GM18498 (cell line): Measurements from ENCODE around the gene CACNB1.

Experiments
- ATAC-seq: cut with Tn5 transposase; IDR thresholded peaks from one replicate; pipeline ENCODE4 v1.9.1; 2021; ENCODE audit warnings: mild to moderate bottlenecking, moderate library complexity; ENCODE audit not compliant: unreplicated experiment

Gene CACNB1

DNA sequence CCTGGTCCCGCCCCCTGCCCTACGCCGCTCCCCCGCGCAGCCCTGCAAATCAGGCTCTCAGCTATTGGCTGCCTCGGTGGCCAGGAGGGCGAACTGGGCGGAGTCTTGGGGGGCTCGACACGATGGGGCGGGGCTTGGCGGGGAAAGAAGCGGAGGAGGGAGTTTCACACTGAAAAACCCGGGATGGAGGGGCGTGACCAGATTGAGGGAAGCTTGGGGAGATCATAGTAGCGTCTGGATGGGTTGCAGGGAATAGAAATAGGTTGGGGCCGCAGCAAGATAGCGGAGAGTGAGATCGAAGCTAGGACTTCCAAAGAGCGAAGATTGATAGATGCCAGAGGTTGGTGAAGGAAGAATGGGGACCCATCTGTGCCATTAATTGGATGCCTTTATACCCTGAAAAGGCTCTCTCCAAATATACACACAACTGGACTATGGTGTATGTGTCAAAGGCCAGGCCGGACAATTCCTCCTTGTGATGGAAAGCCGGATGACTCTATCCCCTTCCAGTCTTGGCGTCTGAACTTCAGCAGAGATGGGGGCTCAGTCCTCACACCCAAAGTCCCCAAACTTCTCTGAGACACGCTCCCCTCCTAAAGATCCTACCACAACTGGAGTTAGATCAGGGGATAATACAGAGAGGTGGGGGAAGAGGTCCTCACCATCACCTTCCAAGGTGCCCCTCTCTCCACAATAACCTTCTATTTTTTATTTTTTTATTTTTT is 28.7 kb upstream of the CACNB1 start:
- ATAC-seq = no peak

DNA sequence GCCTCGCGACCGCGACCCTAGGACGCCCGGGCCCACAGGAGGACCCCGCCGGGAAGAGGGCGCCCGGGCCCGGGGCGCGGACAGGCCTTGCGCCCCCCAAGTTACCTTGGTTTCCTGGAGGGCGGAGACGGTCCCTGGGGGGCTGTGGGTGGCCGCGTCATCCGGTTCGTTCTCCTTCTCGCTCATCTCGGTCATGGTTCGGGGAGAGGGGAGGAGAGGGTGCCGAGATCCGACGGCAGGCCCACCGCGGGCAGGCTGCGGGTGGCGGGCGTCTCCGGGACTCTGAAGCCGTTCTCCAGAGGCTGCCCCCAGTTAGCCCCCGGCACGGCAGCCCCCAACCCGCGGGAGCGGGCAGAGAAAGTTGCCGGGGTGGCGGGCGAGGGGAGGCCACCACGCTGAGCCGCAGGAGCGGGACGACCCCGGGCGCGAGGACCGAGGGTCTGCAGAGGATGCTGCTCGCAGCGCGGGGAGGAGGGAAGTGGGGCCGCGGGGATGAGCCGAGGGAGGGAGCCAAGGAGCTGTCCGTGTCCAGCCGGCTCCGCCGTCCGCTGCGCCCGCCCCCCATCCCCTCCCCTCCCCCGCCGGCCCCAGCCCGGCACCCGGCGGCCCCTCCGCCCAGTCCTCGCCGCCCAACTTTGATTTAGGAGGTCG is 28.0 kb upstream of the CACNB1 start, which contains the start of gene STAC2:
Gene STAC2, minus strand, starts transcription at position 638 of the 651 bp plus-strand sequence. Its CDS starts 443 bp downstream, at position 195.
- no peak for ATAC-seq

DNA sequence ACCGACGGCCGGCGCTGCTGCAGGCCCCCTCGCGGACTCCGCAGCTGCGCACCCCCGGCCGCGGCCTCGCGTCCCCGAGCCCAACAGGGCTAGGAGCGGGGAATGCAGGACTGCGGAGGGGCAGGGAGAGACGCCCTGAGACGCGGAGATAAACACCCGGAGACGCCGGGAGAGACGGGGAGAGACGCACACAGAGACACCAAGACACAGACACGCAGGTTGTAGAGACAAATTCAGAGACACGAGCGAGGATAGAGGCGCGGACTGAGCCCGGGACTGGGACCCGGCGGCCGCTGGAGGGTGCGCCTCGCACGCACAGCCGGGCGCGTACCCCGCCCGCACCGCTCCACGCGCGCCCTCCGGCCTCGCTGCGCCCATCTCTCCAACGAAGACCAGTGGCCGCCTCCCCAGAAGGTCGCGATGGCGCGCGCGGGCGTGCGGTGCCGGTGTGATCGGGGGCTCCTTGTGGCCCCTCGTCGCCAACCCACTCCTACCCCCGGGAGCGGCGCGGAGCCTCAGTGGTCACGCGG is 27.4 kb upstream of the CACNB1 start:
- no peak for ATAC-seq

DNA sequence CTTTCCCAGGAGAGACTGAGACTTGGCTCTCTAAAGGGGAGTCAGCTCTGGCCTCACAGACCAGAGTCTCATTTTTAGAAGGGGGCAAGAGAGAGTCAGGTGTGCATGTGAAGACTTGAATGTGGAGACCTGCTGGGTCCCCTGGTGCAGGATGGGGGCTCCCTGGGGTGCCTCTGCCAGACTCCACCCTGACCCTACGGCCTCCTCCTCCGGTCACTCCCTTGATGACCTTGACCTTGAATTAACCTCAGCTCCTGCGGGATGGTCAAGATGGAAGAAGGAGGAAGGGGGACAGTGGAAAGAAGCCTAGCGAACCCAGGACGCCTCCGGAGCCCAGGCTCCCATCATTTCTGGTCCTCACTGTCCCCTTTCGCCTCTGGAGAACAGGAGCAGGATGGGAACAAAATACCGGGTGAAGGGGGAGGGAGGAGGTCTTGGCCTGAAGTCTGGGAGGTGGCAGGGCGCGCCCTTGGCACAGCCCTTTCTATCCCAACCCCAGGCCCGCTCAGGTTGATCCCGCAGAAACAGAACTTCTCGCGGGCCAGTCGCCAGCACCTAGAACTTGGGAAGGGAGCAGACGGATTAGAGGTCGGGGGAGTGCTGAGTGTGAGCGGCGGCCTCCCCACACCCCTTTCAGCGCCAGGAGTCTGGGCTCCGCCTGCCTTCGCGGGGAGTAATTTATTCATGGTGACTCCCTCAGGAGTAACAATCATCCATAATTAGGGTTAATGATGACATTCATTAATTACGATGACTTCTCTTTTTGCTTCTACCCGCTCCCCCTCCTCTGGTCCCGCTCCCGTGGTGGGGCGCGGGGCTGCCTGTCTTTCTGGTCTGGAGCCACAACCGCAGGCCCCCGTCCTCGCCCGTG is 26.7 kb upstream of the CACNB1 start:
- ATAC-seq = no peak

DNA sequence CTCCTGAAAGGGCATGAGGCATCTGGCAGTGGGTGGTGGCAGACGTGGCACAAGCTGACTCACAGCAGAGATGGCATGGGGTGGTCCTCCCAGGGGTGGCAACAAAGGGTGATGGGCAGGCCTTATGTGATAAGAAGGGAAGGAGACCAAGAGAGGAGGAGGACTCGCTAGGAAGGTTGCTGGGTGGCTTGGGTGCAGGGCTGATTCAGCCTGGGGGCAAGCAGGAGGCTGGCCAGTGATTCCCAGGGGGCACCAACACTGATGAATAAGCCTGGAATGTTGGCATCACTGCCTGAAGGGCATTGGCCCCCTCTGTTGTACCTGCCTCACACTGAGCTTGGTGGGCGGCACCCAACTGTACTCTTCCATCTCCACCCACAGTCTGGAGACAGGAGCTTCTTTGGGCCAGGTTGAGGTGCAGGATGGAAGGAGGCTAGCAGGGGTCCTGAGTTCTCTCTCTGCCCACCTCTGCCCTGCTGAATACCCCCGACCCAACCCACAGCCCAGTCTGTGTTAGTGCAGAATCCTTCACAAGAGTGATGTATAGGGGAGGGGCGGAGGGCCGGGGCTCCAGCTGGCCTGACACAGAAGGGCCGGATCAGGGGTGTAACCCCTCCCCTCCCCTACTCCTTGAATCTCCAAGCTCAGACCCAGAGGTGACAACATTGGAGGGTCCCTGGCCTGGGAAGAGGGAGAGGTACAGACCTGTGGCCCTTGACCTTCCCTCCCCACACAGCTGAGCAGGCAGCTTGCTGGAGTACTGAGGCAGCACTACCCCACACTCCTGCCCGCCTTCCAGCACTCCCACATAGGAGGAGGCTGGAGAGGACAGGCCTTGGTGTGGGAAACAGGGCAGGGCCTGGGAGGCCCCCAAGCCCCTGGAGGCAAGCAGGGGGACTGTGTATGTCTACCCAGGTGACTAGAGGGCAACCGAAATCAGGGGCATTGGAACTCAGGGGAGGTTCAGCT is 25.7 kb upstream of the CACNB1 start:
- no peak for ATAC-seq

DNA sequence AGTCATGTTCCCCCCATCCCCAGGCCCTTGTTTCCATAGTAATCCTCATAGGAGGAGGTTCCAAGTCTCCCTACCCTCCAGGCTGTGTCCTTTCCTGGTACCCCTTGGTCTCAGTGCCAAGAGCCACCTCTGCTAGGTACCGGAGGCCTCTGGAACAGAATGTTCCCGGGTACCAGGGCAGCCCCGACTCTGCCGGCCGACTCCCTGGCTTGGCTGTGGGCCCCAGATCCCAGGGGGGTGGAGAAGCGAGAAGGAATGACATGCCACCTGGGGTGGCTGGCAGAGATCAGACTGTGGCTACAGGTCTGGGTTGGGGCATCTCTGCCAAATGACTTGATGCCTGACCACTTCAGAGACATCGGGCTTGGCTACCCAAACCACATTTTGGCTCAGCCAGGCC is 24.7 kb upstream of the CACNB1 start:
- ATAC-seq = no peak

DNA sequence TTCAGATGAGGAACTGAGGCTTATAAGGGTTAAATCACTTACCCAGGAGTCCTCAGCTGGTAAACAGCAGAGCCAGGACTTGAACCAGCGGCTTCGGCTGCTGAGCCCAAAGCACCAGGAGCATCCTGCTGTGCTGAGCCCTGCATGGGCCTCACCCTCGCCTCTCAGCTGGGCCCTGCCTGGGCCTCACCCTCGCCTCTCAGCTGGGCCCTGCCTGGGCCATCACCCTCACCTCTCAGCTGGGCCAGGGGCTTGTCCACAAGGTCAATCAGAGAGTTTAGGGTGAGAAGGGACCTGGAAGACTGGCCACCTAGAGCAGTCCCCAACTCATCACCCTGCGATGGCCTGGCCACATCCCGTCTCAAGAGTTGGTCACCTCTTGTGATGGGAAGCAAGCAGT is 24.1 kb upstream of the CACNB1 start:
- ATAC-seq = no peak

DNA sequence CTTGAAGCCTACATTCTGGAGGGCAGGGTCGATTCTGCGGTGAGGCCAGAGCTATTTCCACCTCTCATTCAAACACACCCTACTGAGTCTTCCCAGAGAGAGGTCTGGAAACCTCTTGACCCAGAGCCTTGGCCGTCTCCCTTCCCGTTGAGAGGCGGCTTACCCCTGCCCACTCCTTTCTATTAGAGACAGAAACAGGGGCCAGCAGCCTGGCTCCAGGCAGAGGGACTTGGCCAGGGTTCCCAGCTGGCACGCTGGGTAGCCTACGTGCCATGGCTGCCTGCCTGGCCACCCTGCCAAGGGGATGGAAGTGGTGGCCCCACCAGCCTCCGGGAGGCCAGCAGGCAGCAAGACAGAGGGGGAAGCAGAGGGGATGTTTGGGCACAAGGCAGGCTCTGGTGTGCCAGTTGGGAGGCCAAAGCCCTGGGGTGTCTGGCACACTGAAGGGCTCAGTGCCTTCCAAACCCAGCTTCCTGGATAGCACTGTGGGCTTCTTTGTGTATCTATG is 22.2 kb upstream of the CACNB1 start:
- no peak for ATAC-seq

DNA sequence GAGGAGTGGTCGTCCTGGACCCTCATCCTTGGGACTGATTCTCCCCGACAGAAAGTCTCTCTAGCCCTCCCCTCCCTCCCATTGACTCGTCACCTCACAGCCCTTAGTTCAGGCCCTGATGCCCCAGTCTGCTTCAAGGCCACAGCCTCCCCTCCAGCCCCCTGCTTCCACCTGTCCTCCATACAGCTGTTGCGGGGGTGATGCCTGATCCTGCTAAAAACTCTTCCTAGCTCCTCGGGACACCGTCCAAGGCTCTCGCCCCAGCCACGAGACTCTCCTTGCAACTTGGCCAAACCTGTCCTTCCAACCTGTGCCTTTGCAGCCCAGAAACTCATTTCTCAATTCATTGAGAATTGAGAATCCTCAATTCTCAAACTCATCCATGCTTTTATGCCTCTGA is 21.4 kb upstream of the CACNB1 start:
- no peak for ATAC-seq

DNA sequence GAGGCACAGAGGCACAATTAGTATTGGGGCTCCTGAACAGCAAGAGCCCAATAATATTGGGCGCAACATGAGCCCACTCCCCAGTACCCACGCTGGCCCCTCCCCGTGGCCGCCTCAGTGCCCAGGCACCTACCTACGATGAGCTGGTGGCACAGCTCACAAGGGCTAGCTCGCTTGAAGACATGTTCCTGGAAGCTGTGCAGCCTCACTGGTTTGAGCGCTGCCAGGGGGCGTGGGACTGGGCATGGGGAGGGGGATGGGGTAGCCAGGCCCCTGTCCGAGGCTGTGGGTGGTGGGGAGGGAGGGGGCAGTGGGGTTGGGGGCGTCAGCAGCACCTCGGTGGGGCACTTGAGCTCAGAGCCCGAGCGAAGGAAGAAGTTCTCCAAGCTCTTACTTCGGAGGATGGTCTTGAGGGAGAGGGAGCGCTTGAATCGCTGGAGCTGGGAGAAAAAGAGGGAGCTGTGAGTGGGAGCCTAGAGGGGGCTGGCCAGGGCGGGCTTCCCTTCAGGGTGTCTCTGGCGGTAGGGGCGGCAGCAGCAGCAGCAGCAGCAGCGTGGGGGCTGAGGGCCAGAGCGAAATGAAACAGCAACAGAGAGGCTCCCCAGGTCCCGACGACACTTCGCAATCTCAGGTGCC is 20.4 kb upstream of the CACNB1 start:
- no peak for ATAC-seq

DNA sequence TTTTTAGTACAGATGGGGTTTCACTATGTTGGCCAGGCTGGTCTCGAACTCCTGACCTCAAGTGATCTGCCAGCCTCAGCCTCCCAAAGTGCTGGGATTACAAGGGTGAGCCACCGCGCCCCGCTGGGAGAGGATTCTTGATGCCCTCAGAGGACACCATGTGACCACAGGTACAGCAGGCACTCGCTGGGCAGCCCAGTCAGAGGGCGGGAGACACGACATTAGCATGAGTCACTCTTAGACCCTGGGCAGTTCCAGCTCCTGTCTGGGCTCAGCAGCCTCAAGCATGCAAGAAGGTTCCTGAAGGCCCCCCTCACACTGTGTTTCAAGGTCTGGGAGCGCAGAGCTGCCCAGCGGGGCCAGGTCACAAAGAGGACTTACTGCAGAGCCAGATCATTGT is 16.4 kb upstream of the CACNB1 start:
- no peak for ATAC-seq

DNA sequence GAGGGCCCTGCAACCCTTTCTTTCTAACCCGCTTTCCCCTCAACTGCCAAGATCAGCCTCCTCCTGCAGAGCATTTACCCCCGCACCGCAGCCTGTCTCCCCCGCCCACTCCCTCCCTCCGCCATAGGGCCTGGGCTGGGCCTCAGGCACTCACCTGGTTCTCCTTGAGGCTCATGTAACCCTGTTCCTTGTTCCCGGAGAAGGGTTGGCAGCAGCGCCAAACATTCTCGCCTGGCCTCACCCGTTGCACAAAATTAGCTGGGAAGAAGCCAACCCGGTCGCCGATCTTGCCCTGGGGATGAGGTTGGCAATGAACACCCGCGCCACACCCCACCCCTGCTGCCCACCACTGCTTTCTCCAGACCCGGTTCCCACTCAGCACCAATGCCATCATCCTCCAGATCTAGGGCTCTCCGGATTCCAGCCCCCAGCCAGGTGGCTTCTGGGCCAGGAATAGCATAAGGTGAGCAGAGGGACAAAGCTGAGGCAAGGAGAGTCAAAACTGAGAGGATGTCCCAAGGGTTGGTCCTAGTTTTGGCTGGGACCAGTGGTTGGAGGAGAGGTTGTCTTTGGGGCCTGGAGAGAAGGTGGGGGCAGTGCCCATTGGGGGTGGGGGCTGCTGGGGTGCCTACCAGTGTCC is 15.5 kb upstream of the CACNB1 start:
- ATAC-seq = no peak

DNA sequence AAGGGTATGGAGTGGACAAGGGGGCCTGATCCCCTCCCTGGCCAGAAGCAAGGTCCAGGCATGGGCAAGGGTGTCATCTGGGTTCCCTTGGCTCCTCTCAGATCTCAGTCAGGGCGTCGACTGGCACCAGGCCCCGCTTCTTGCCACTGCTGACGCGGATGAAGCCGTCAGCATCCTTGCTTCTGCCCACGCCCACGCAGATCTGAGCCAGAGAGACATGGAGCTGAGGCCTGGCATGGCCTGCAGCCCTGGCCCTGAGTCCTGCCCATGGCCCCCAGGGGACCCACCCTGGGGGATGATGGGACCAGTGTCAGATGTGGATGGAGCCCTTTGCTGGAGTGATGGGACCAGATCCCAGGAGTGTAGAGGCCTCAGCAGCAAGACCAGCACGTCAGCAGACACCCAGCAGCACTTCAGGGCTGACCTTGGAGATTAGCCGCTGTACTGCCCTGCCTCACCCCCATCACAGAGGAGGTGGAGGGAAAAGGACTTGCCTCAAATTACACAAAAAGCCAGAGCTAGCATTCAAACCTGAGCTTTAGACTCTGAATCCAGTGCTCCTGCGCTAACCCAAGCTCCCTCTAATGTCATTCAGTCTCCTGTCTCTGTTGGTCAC is 14.8 kb upstream of the CACNB1 start:
- no peak for ATAC-seq

DNA sequence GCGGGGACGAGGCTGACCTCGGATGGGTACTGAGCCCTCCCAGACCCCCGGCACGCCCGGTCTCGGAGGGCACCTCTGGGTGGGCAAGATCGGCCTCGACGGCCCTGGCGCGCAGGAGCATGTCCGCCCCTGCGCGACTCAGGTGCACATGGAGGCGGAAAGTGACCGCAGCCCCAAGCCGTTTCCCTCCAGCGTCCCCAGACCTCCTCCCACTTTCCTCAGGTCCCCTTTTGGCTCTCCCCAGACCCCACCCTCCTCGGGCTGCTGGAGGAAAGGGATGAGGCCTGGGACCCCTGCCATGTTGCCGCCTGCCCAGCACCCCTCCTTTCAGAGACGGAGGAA is 12.6 kb upstream of the CACNB1 start:
- no peak for ATAC-seq

DNA sequence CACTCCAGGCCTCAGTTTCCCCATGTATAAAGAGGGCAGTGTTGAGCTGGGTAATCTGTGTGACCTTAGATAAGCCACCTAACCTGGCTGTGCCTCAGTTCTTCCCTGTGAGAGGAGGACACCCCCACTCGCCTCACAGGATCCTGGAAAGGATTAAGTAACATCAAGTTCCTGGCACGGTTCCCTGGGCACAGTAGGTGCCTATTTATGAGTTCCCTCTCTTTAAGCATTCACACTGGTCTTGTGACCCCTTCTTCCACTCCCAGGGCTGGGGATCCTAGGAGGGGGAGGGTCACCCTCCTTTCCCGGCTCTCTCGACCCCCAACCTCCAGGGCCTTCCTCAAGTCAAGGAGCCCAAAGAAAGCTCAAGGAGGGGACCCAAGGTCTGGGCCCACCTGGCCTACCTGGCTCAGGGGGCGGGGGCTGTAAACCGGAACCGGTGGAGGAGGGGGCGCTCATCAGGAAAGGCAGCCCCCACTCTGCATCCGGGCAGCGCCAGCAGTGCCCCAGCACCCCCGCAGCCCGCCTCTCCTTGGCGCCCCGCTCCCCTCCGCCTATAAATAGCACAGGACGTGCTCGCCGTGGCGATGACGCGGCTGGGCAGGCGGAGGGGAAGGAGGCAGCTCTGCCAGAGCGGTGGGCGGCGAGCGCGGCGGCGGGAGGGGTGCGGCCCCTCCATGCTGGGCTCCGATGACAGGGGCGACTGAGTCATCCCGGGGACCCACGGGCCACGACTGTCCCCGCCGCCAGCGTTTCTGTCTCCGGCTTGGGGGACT is 12.0 kb upstream of the CACNB1 start:
- ATAC-seq = no peak

DNA sequence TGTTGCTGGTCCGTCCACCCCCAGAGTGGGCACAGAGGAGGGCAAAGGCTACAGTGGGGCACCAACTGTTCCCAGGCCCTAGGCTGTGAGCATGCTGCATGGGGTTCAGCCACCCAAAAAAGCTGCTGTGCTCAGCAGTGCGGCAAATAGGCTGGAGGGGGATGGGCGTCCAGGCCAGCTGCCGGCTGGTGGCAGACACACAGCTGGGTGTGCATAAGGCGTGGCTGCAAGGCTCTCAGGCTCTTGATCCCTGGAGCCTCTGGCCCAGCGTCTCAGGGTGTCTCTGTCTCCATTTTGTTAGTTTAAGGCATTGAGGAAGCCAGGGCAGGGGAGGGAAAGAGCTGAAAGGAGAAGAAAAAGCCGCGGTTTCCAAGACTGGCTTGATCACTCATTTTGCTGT is 11.4 kb upstream of the CACNB1 start:
- ATAC-seq = peak; percentile 54

DNA sequence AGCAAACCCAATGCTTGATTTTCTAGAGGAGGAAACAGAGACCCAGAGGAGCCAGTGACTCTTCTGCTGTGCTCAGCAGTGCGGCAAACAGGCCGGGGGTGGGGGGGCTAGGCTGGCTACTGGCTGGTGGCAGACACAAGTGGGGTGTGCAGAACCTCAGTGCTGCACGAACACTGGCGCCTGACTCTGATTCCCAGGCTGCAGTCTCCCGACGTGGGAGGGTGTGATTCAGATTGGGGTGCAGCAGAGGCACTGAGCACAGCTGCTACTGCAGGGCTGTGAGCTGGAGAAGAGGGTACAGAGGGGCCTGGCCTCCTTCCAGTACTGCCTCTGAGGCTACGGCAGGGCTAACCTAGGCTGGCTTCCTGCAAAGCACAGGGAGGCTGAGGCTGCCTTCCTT is 10.7 kb upstream of the CACNB1 start:
- ATAC-seq = no peak

DNA sequence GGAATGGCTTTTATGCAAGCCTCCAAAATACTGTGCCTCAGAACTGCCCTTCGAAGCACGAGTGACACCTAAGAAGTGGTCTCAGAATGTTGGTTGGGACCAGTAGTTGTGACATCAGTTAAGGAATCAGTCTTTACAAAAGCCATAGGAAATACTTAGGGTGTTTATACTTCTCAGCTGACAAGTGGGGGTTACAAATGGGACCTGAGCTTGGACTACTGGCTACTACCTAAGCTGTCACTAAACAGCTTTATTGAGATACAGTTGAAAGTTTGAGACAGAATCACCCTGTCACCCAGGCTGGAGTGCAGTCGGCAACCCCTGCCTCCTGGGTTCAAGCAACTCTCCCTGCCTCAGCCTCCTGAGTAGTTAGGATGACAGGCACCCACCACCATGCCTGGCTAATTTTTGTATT is 7.7 kb upstream of the CACNB1 start:
- no peak for ATAC-seq
